GM21447 (cell line): ENCODE results near the gene CTNNA2.
"Not testable (repeated sequence)": the region's sequence is repeated elsewhere in the genome, so short reads cannot be mapped to it uniquely, and the experiment has no call there.

ENCODE experiments used
- ATAC-seq: cut with Tn5 transposase; IDR thresholded peaks from one replicate; pipeline ENCODE4 v1.9.1; 2021; ENCODE audit not compliant: unreplicated experiment

The CTNNA2 gene

GRCh38 chr2:80168801-80169200, 656.0 kb downstream of the CTNNA2 start:
- ATAC-seq: no peak

- no peak for ATAC-seq
Measured at GRCh38 chr2:80169811-80170594, 657.2 kb downstream of the CTNNA2 start.

GRCh38 chr2:80185091-80185490, 672.2 kb downstream of the CTNNA2 start:
- ATAC-seq: no peak

GRCh38 chr2:80186262-80186661, 673.4 kb downstream of the CTNNA2 start:
- no peak for ATAC-seq

- ATAC-seq: no peak
Measured at GRCh38 chr2:80187156-80187555, 674.3 kb downstream of the CTNNA2 start.

- no peak for ATAC-seq
Measured at GRCh38 chr2:80190166-80190565, 677.3 kb downstream of the CTNNA2 start.

- ATAC-seq: no peak
Measured at GRCh38 chr2:80193566-80193965, 680.7 kb downstream of the CTNNA2 start.

- ATAC-seq: no peak
Measured at GRCh38 chr2:80195034-80195433, 682.2 kb downstream of the CTNNA2 start.

- ATAC-seq: no peak
Measured at GRCh38 chr2:80198042-80198441, 685.2 kb downstream of the CTNNA2 start.

- no peak for ATAC-seq
Measured at GRCh38 chr2:80199504-80199903, 686.7 kb downstream of the CTNNA2 start.

- ATAC-seq: not testable (repeated sequence)
Measured at GRCh38 chr2:80203929-80204328, 691.1 kb downstream of the CTNNA2 start.

GRCh38 chr2:80205498-80205897, 692.6 kb downstream of the CTNNA2 start:
- no peak for ATAC-seq

GRCh38 chr2:80209458-80209857, 696.6 kb downstream of the CTNNA2 start:
- no peak for ATAC-seq

- ATAC-seq: no peak
Measured at GRCh38 chr2:80217446-80217845, 704.6 kb downstream of the CTNNA2 start.

GRCh38 chr2:80222644-80223043, 709.8 kb downstream of the CTNNA2 start:
- ATAC-seq: no peak

GRCh38 chr2:80231421-80231820, 718.6 kb downstream of the CTNNA2 start:
- ATAC-seq: no peak

GRCh38 chr2:80233333-80233732, 720.5 kb downstream of the CTNNA2 start:
- ATAC-seq: no peak

GRCh38 chr2:80238692-80239469, 726.0 kb downstream of the CTNNA2 start:
- no peak for ATAC-seq

GRCh38 chr2:80242355-80242910, 729.6 kb downstream of the CTNNA2 start:
- no peak for ATAC-seq

GRCh38 chr2:80244905-80245584, 732.2 kb downstream of the CTNNA2 start:
- no peak for ATAC-seq

- no peak for ATAC-seq
Measured at GRCh38 chr2:80246534-80246933, 733.7 kb downstream of the CTNNA2 start.
